Measurements from ENCODE around the gene SP110. TPM values are rescaled to one million over a fixed set of nuclear protein-coding genes. Genes with fewer than 3 reads are reported as not detected.
"Not testable (repeated sequence)": the region's sequence is repeated elsewhere in the genome, so short reads cannot be mapped to it uniquely, and the experiment has no call there.

SP110 gene
- total RNA-seq, 1 experiment from 2014 or later: 11.9 TPM

GRCh38 chr2:230124235-230124634, 95.5 kb downstream of the SP110 start:
- H3K4me1 Mint-ChIP-seq (ENCODE audit: insufficient read depth, unreplicated experiment): peaks cover 6% of the 10 kb centered on the region
- intact Hi-C loops (cut with micrococcal nuclease): no loop called here
- no peaks in the 10 kb centered on the region for H3K27me3 Mint-ChIP-seq (ENCODE audit: insufficient read depth, unreplicated experiment)
- CTCF ChIA-PET: no interaction called here
- no peak for DNase-seq (ENCODE audit: unreplicated experiment)
- BruUV-seq (replicated peaks): no TSS peak
- TF ChIP-seq CTCF (IDR thresholded peaks at IDR 0.05; ENCODE audit: unreplicated experiment): no peak
- H3K36me3 Mint-ChIP-seq (ENCODE audit: insufficient read depth, unreplicated experiment): peaks cover 10% of the 10 kb centered on the region
- no peaks in the 10 kb centered on the region for H3K9me3 Mint-ChIP-seq (ENCODE audit: unreplicated experiment)
- H3K4me3 Mint-ChIP-seq (ENCODE audit: unreplicated experiment): no peak overlapping the region
- H3K27ac Mint-ChIP-seq (ENCODE audit: low read depth, unreplicated experiment): no peak overlapping the region
- POLR2A ChIA-PET: no interaction called here

- H3K27me3 Mint-ChIP-seq (ENCODE audit: insufficient read depth, unreplicated experiment); DNase-seq (ENCODE audit: unreplicated experiment); H3K9me3 Mint-ChIP-seq (ENCODE audit: unreplicated experiment); H3K36me3 Mint-ChIP-seq (ENCODE audit: insufficient read depth, unreplicated experiment); H3K4me3 Mint-ChIP-seq (ENCODE audit: unreplicated experiment); H3K27ac Mint-ChIP-seq (ENCODE audit: low read depth, unreplicated experiment); BruUV-seq (replicated peaks); H3K4me1 Mint-ChIP-seq (ENCODE audit: insufficient read depth, unreplicated experiment); POLR2A ChIA-PET; intact Hi-C loops (cut with micrococcal nuclease): not testable (repeated sequence)
- CTCF ChIA-PET: interaction anchor here (0.6 kb wide), 1 partner anchor 51 kb away, joined by 3 read pairs; the partner anchor contains the start of gene SLC16A14
Measured at GRCh38 chr2:230120376-230120775, 99.4 kb downstream of the SP110 start.

- H3K36me3 Mint-ChIP-seq (ENCODE audit: insufficient read depth, unreplicated experiment); H3K4me1 Mint-ChIP-seq (ENCODE audit: insufficient read depth, unreplicated experiment); H3K27ac Mint-ChIP-seq (ENCODE audit: low read depth, unreplicated experiment); POLR2A ChIA-PET; intact Hi-C loops (cut with micrococcal nuclease); H3K9me3 Mint-ChIP-seq (ENCODE audit: unreplicated experiment); BruUV-seq (replicated peaks); DNase-seq (ENCODE audit: unreplicated experiment); H3K27me3 Mint-ChIP-seq (ENCODE audit: insufficient read depth, unreplicated experiment); H3K4me3 Mint-ChIP-seq (ENCODE audit: unreplicated experiment): not testable (repeated sequence)
- CTCF ChIA-PET: interaction anchor here (1.0 kb wide), 1 partner anchor 40 kb away, joined by 4 read pairs; no protein-coding TSS in a partner anchor
Measured at GRCh38 chr2:230119827-230120226, 100.0 kb downstream of the SP110 start.

Other genes with a start within 250 kb of the SP110 start
- 0.56 and 1.8 TPM in 2 replicates for gene SLC16A14, start 151.1 kb downstream of the SP110 start, total RNA-seq (2022)
- gene SP140, start 5.8 kb upstream of the SP110 start, total RNA-seq (2022): 0.61 TPM in 1 of 2 replicates, not detected in the other
- gene SP140L, start 107.2 kb upstream of the SP110 start, total RNA-seq (2022): 20.3 and 33.2 TPM in 2 replicates
- 54.5 and 56.9 TPM in 2 replicates for gene SP100, start 196.2 kb upstream of the SP110 start, total RNA-seq (2022)

Measured in MCF 10A (cell line).